ENCODE measurements around the gene HIBADH.

The HIBADH gene

DNA sequence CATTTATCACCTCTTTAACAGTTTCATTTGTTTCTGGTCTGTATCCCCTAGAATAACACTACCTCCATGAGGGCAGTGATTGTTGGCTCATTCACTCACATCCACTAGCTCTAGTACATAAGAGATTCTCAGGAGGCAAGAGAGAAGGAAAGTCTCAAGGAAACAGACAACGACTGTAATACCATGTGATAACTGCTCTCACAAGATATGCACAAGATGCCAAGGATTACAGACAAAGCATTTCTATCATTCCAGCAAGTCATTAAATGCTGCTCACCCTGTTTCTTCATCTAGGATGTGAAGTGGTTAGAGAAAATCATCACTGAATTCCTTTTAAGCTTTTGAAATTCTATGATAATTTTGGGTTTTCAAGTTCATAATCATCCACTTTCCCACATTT lies 115.3 kb downstream of the HIBADH start:
- DNase-seq (ENCODE audit: low read depth), result no peak
- H3K4me3 ChIP-seq (ENCODE audit: low read length), result no peak overlapping the region
- TF ChIP-seq, protein P1, sequence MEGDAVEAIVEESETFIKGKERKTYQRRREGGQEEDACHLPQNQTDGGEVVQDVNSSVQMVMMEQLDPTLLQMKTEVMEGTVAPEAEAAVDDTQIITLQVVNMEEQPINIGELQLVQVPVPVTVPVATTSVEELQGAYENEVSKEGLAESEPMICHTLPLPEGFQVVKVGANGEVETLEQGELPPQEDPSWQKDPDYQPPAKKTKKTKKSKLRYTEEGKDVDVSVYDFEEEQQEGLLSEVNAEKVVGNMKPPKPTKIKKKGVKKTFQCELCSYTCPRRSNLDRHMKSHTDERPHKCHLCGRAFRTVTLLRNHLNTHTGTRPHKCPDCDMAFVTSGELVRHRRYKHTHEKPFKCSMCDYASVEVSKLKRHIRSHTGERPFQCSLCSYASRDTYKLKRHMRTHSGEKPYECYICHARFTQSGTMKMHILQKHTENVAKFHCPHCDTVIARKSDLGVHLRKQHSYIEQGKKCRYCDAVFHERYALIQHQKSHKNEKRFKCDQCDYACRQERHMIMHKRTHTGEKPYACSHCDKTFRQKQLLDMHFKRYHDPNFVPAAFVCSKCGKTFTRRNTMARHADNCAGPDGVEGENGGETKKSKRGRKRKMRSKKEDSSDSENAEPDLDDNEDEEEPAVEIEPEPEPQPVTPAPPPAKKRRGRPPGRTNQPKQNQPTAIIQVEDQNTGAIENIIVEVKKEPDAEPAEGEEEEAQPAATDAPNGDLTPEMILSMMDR (IDR thresholded peaks at IDR 0.05; ENCODE audit: insufficient read depth, low read depth, low read length, missing control alignments), result no peak

DNA sequence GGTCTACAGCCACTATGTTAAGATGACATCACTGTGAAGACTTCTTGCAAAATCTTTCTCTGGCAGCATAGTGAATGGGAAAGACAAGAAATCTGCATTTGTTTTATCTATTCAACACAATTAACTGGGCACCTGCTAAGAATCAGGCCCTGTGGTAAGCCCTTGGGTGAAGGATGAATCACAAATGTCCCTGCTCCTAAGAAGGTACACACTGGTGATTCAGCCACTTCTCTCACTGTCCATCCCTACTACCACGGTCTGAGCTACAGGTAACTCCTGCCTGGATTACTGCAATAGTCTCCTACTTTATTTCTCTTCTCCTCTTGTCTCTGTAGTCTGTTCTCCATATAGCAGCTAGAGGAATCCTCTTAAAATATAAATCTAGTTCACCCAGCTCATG lies 116.1 kb downstream of the HIBADH start:
- no peak overlapping the region for H3K4me3 ChIP-seq (ENCODE audit: low read length)
- DNase-seq (ENCODE audit: low read depth), result peak; percentile 55
- TF ChIP-seq, protein P1 (IDR thresholded peaks at IDR 0.05; ENCODE audit: insufficient read depth, low read depth, low read length, missing control alignments), result no peak

DNA sequence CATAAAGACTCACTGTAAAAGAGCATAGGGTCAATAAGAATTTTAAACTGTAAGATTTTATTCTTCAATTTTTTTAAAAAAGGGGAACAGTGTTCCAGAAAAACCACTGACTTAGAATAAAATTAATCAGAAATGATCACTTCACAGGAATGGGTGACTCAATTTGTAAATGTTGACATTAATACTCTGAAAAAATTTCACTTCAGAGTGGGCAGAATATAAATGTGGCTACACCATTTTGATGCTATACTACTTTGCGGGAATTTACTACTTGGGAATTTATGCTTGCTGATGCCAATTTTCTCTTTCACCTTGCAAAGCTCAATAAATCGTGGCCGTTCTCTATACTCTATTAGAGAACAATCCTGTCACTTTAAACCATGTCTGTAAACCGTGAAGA lies 126.9 kb downstream of the HIBADH start:
- no peak for DNase-seq (ENCODE audit: low read depth)
- H3K4me3 ChIP-seq (ENCODE audit: low read length), result no peak overlapping the region
- TF ChIP-seq, protein P1 (IDR thresholded peaks at IDR 0.05; ENCODE audit: insufficient read depth, low read depth, low read length, missing control alignments), result no peak

DNA sequence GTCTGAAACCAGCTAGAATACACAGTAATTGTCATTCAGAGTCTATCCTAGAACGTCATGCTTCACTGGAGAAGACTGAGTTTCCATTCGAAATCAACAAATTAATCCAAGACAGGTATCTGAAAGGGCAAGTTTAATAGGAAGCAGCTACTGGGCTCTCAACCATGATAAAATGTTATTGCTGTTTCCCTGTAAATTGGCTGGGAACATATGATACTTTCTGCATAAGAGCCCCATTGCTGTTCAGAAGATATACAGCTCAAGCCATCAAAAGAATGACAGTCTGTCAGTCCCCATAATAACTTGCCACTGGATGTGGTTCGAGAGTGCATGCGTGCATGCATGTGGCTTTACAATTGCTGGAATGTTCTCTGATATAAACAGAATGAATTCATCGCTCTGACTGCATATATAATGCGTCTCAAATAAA lies 129.0 kb downstream of the HIBADH start:
- no peak overlapping the region for H3K4me3 ChIP-seq (ENCODE audit: low read length)
- DNase-seq (ENCODE audit: low read depth), result no peak
- TF ChIP-seq, protein P1 (IDR thresholded peaks at IDR 0.05; ENCODE audit: insufficient read depth, low read depth, low read length, missing control alignments), result no peak

DNA sequence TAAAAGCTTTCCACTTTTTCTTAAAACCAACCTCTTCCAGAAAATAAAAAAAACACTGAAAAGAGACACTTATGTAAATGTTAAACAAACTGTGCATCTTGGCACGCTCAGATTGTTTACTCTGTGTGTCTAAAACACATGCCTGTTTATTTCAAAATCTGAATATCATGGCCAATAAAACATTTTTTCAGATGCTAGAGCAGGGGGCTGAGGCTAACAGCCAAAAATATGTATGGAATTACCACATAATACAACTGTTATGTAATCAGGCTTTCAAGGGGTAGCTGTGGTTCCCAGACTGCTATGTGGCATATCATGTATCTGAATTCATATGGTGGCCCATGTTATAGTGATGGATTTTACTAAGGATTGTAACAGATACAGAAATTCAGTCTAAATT lies 130.4 kb downstream of the HIBADH start:
- TF ChIP-seq, protein P1 (IDR thresholded peaks at IDR 0.05; ENCODE audit: insufficient read depth, low read depth, low read length, missing control alignments), result no peak
- H3K4me3 ChIP-seq (ENCODE audit: low read length), result no peak overlapping the region
- no peak for DNase-seq (ENCODE audit: low read depth)

DNA sequence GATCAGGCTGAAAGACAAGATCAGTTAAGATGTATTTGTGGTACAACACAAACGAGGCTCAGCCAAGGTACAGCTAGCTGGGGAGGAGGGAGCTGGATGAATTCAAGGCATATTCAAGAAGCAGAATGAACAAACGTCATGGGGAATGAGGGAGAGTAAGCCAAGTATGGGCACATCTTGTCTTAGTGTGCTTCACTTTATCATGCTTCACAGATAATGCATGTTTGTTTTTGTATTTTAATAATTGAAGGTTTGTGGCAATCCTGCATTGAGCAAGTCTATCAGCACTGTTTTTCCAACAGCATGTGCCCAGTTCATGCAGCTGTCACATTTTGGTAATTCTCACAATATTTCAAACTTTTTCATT lies 135.4 kb downstream of the HIBADH start:
- no peak overlapping the region for H3K4me3 ChIP-seq (ENCODE audit: low read length)
- TF ChIP-seq, protein P1 (IDR thresholded peaks at IDR 0.05; ENCODE audit: insufficient read depth, low read depth, low read length, missing control alignments), result no peak
- DNase-seq (ENCODE audit: low read depth), result no peak

DNA sequence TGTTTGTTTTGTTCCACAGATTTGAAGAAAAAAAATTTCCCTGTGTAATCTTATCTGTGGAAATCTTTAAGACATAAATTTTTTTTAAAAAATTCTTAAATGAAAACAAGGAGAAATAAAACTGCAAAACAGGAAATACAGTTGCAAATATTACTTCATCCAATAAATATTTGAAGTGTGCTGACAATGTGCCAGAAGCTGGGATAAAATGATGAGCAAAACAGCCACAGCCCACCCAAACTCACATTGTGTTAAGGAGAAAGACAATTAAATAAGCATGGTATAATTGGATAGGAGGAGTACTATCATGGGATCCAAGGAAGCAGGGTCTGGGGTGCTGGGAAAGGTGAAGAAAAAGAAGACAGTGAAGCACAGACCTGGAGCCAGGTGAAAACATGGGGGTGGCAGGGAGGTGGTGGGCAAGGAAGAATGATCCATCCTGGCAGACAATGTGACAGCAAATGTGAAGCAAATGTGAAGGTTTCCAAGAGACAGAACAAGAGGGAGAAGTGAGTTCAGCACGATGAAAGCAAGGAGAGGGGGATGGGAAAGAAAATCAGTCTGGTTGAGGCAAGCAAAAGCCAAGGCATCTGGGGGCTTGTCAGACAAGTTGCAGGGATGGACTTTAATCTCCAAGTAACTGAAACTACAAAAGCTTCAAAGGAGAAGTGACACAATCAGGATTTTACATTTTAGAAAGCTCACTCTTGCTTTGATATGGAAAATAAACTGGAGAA lies 135.9 kb downstream of the HIBADH start:
- H3K4me3 ChIP-seq (ENCODE audit: low read length), result no peak overlapping the region
- no peak for DNase-seq (ENCODE audit: low read depth)
- TF ChIP-seq, protein P1 (IDR thresholded peaks at IDR 0.05; ENCODE audit: insufficient read depth, low read depth, low read length, missing control alignments), result no peak
